ENCODE data around the gene THSD7B.

The THSD7B gene

GRCh38 chr2:136777391-136777790, 12.0 kb downstream of the THSD7B start:
- no peaks in the 10 kb centered on the region for H3K9me3 ChIP-seq (ENCODE audit: insufficient read depth, low read depth, low read length)
- H3K9me2 ChIP-seq (replicated peaks; ENCODE audit: low read depth, low read length) = no peaks in the 10 kb centered on the region
- no peaks in the 10 kb centered on the region for H3K36me3 ChIP-seq (ENCODE audit: insufficient read depth, low read length)
- H3K27me3 ChIP-seq (ENCODE audit: insufficient read depth, low read length, poor library complexity, severe bottlenecking) = no peaks in the 10 kb centered on the region
- no peak overlapping the region for H2AFZ ChIP-seq (ENCODE audit: low read length)
- H3K79me2 ChIP-seq (ENCODE audit: insufficient read depth, low read length) = no peaks in the 10 kb centered on the region
- no peaks in the 10 kb centered on the region for H3F3A ChIP-seq (ENCODE audit: low read depth)
- no peak overlapping the region for H3K4me3 ChIP-seq (ENCODE audit: low read length, poor library complexity, severe bottlenecking)
- H3K9ac ChIP-seq (ENCODE audit: low read depth, low read length, poor library complexity, severe bottlenecking) = no peak overlapping the region
- H3K4me2 ChIP-seq (ENCODE audit: low read depth, low read length, poor library complexity, severe bottlenecking) = no peak overlapping the region
- no peaks in the 10 kb centered on the region for H4K20me1 ChIP-seq (ENCODE audit: insufficient read depth, low read length, poor library complexity, severe bottlenecking)
- H3K4me1 ChIP-seq (ENCODE audit: insufficient read depth, low read length, poor library complexity, severe bottlenecking) = no peaks in the 10 kb centered on the region
- TF ChIP-seq EZH2phosphoT487 (IDR thresholded peaks at IDR 0.05; ENCODE audit: borderline replicate concordance) (no peak), CTCF (conservative IDR thresholded peaks at IDR 0.05; ENCODE audit: low read length) (no peak)

GRCh38 chr2:136783856-136784255, 18.5 kb downstream of the THSD7B start:
- H3K36me3 ChIP-seq (ENCODE audit: insufficient read depth, low read length) = no peaks in the 10 kb centered on the region
- no peak overlapping the region for H3K4me2 ChIP-seq (ENCODE audit: low read depth, low read length, poor library complexity, severe bottlenecking)
- no peak overlapping the region for H2AFZ ChIP-seq (ENCODE audit: low read length)
- H3K4me3 ChIP-seq (ENCODE audit: low read length, poor library complexity, severe bottlenecking) = no peak overlapping the region
- no peak for TF ChIP-seq CTCF (conservative IDR thresholded peaks at IDR 0.05; ENCODE audit: low read length)
- TF ChIP-seq EZH2phosphoT487 (IDR thresholded peaks at IDR 0.05; ENCODE audit: borderline replicate concordance) = no peak
- H3F3A ChIP-seq (ENCODE audit: low read depth) = no peaks in the 10 kb centered on the region
- no peaks in the 10 kb centered on the region for H3K4me1 ChIP-seq (ENCODE audit: insufficient read depth, low read length, poor library complexity, severe bottlenecking)
- H4K20me1 ChIP-seq (ENCODE audit: insufficient read depth, low read length, poor library complexity, severe bottlenecking) = no peaks in the 10 kb centered on the region
- no peaks in the 10 kb centered on the region for H3K9me3 ChIP-seq (ENCODE audit: insufficient read depth, low read depth, low read length)
- H3K27me3 ChIP-seq (ENCODE audit: insufficient read depth, low read length, poor library complexity, severe bottlenecking) = peaks cover 8% of the 10 kb centered on the region
- no peak overlapping the region for H3K9ac ChIP-seq (ENCODE audit: low read depth, low read length, poor library complexity, severe bottlenecking)
- H3K79me2 ChIP-seq (ENCODE audit: insufficient read depth, low read length) = no peaks in the 10 kb centered on the region
- H3K9me2 ChIP-seq (replicated peaks; ENCODE audit: low read depth, low read length) = no peaks in the 10 kb centered on the region

- peaks cover 8% of the 10 kb centered on the region for H3K27me3 ChIP-seq (ENCODE audit: insufficient read depth, low read length, poor library complexity, severe bottlenecking)
Measured at GRCh38 chr2:136785215-136785614, 19.9 kb downstream of the THSD7B start.

More at GRCh38 chr2:136785215-136785614, 19.9 kb downstream of the THSD7B start:
- H2AFZ ChIP-seq (ENCODE audit: low read length) = no peak overlapping the region
- no peaks in the 10 kb centered on the region for H3F3A ChIP-seq (ENCODE audit: low read depth)
- H3K4me3 ChIP-seq (ENCODE audit: low read length, poor library complexity, severe bottlenecking) = no peak overlapping the region
- no peaks in the 10 kb centered on the region for H3K4me1 ChIP-seq (ENCODE audit: insufficient read depth, low read length, poor library complexity, severe bottlenecking)
- H4K20me1 ChIP-seq (ENCODE audit: insufficient read depth, low read length, poor library complexity, severe bottlenecking) = no peaks in the 10 kb centered on the region
- H3K9ac ChIP-seq (ENCODE audit: low read depth, low read length, poor library complexity, severe bottlenecking) = no peak overlapping the region
- no peaks in the 10 kb centered on the region for H3K9me3 ChIP-seq (ENCODE audit: insufficient read depth, low read depth, low read length)
- H3K79me2 ChIP-seq (ENCODE audit: insufficient read depth, low read length) = no peaks in the 10 kb centered on the region
- H3K36me3 ChIP-seq (ENCODE audit: insufficient read depth, low read length) = no peaks in the 10 kb centered on the region
- TF ChIP-seq CTCF (conservative IDR thresholded peaks at IDR 0.05; ENCODE audit: low read length) (no peak), EZH2phosphoT487 (IDR thresholded peaks at IDR 0.05; ENCODE audit: borderline replicate concordance) (no peak)
- H3K4me2 ChIP-seq (ENCODE audit: low read depth, low read length, poor library complexity, severe bottlenecking) = no peak overlapping the region
- no peaks in the 10 kb centered on the region for H3K9me2 ChIP-seq (replicated peaks; ENCODE audit: low read depth, low read length)

All from Loucy (cell line).